ENCODE measurements around the gene DCLK2.

Gene DCLK2

GRCh38 chr4:150289198-150289597, 211.0 kb downstream of the DCLK2 start:
- Mint-ChIP-seq H3K9me3 (no peaks in the 10 kb centered on the region), H3K27me3 (no peaks in the 10 kb centered on the region), H3K36me3 (peaks cover 31% of the 10 kb centered on the region), H3K27ac (no peak overlapping the region), H3K4me3 (no peak overlapping the region), H3K4me1 (no peaks in the 10 kb centered on the region)
- no peak for ATAC-seq

GRCh38 chr4:150289881-150290280, 211.6 kb downstream of the DCLK2 start:
- ATAC-seq: no peak
- Mint-ChIP-seq H3K27ac (no peak overlapping the region), H3K4me1 (no peaks in the 10 kb centered on the region), H3K27me3 (no peaks in the 10 kb centered on the region), H3K4me3 (no peak overlapping the region), H3K9me3 (no peaks in the 10 kb centered on the region), H3K36me3 (peaks cover 31% of the 10 kb centered on the region)

- Mint-ChIP-seq H3K27ac (no peak overlapping the region), H3K4me1 (no peaks in the 10 kb centered on the region), H3K36me3 (peaks cover 11% of the 10 kb centered on the region), H3K4me3 (no peak overlapping the region), H3K27me3 (no peaks in the 10 kb centered on the region), H3K9me3 (no peaks in the 10 kb centered on the region)
- no peak for ATAC-seq
These were observed 219.7 kb downstream of the DCLK2 start for GRCh38 chr4:150297861-150298474.

GRCh38 chr4:150299816-150300215, 221.6 kb downstream of the DCLK2 start:
- Mint-ChIP-seq H3K4me1 (no peaks in the 10 kb centered on the region), H3K4me3 (no peak overlapping the region), H3K27ac (no peak overlapping the region), H3K36me3 (peaks cover 6% of the 10 kb centered on the region), H3K27me3 (no peaks in the 10 kb centered on the region), H3K9me3 (no peaks in the 10 kb centered on the region)
- no peak for ATAC-seq

GRCh38 chr4:150302553-150302952, 224.3 kb downstream of the DCLK2 start:
- H3K27me3 Mint-ChIP-seq: no peaks in the 10 kb centered on the region
- no peaks in the 10 kb centered on the region for H3K9me3 Mint-ChIP-seq
- ATAC-seq: no peak
- H3K36me3 Mint-ChIP-seq: peaks cover 19% of the 10 kb centered on the region
- no peaks in the 10 kb centered on the region for H3K4me1 Mint-ChIP-seq
- no peak overlapping the region for H3K4me3 Mint-ChIP-seq
- H3K27ac Mint-ChIP-seq: no peak overlapping the region

GRCh38 chr4:150305995-150306394, 227.8 kb downstream of the DCLK2 start:
- Mint-ChIP-seq H3K36me3 (peaks cover 24% of the 10 kb centered on the region), H3K4me3 (no peak overlapping the region), H3K27ac (no peak overlapping the region), H3K4me1 (no peaks in the 10 kb centered on the region), H3K9me3 (no peaks in the 10 kb centered on the region), H3K27me3 (no peaks in the 10 kb centered on the region)
- ATAC-seq: no peak

- Mint-ChIP-seq H3K36me3 (peaks cover 19% of the 10 kb centered on the region), H3K4me1 (no peaks in the 10 kb centered on the region)
- ATAC-seq: no peak
These were observed 228.5 kb downstream of the DCLK2 start for GRCh38 chr4:150306719-150307118.

More at GRCh38 chr4:150306719-150307118, 228.5 kb downstream of the DCLK2 start:
- Mint-ChIP-seq H3K4me3 (no peak overlapping the region), H3K9me3 (no peaks in the 10 kb centered on the region), H3K27me3 (no peaks in the 10 kb centered on the region), H3K27ac (no peak overlapping the region)

Measured in stimulated activated memory B cell treated with anti-CD40 and anti-IgM and Interleukin-4, amounts not matched to agents 10 μg/mL and 1 μg/mL and 100 μg/mL, for 72 hours (primary cell).